HG03469 (cell line): ENCODE measurements around the gene CHRNA4.

Experiments
- ATAC-seq: cut with Tn5 transposase; IDR thresholded peaks from one replicate; pipeline ENCODE4 v1.9.1; 2021; ENCODE audit warnings: mild to moderate bottlenecking, moderate library complexity, moderate number of reproducible peaks; ENCODE audit not compliant: unreplicated experiment

Gene CHRNA4

DNA sequence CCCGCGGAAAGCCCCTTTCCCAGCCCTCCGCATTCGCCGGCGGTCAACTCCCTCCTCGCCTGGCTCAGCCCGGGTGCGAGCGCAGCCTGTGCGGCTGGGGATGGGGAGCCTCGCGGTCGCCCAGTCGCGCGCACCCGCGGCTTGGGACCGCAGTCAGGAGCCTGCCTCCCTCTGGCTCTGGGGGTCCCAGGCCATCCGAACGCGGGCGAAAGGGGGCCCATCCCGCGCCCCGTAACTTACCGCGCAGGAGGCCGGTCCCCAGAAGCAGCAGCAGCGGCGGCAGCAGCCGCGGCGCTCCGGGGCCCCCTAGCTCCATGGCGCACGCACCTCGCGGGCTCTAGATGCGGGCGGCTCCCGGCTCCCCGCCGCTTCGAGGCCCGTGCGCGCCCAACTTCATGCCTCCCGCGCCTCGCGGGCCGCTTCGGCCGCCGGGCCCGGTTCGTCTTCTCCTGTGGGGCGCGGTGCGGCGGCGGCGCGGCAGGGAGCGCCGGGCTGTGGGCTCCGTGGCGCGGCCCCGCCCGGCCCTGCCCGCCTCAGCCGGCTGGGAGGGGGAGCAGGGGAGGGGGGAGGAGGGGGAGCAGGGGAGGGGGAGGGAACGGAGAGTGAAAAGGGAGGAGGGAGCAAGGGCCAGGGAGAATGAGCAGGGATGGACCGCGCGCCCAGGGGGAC is at the start of gene CHRNA4:
Gene CHRNA4, minus strand, starts transcription at position 500 of the 669 bp plus-strand sequence. Its CDS starts 184 bp downstream, at position 316.
- no peak for ATAC-seq

- no peak for ATAC-seq
Observed at GRCh38 chr20:63409834-63410435, 48.8 kb upstream of the CHRNA4 start.

GRCh38 chr20:63409066-63409833 is 48.1 kb upstream of the CHRNA4 start:
- no peak for ATAC-seq

GRCh38 chr20:63408684-63409046 is 47.5 kb upstream of the CHRNA4 start:
- ATAC-seq, result no peak

- no peak for ATAC-seq
Observed at GRCh38 chr20:63407928-63408683, 47.0 kb upstream of the CHRNA4 start.

- ATAC-seq, result no peak
Observed at GRCh38 chr20:63406617-63407245, 45.6 kb upstream of the CHRNA4 start.

DNA sequence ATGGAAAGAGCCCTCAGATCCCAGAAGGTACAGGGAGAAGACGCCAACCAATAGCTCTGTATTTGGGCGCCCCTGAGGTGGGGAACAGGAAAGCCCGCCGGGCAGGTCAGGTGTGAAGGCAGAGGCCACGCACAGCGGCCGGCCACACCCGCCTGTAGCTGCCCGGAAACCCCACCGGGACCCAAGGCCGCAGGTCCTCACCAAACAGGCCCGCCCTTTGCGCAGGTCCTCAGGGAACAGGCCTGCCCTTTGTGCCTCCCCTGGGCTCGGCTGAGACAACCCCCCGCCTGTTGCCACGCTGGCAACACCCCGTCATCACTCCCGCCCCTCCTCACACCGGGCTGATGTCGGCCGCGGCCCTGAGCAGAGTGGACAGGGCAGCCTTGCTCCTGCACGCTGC is 44.9 kb upstream of the CHRNA4 start:
- no peak for ATAC-seq

GRCh38 chr20:63405102-63405730 is 44.1 kb upstream of the CHRNA4 start:
- ATAC-seq, result no peak

DNA sequence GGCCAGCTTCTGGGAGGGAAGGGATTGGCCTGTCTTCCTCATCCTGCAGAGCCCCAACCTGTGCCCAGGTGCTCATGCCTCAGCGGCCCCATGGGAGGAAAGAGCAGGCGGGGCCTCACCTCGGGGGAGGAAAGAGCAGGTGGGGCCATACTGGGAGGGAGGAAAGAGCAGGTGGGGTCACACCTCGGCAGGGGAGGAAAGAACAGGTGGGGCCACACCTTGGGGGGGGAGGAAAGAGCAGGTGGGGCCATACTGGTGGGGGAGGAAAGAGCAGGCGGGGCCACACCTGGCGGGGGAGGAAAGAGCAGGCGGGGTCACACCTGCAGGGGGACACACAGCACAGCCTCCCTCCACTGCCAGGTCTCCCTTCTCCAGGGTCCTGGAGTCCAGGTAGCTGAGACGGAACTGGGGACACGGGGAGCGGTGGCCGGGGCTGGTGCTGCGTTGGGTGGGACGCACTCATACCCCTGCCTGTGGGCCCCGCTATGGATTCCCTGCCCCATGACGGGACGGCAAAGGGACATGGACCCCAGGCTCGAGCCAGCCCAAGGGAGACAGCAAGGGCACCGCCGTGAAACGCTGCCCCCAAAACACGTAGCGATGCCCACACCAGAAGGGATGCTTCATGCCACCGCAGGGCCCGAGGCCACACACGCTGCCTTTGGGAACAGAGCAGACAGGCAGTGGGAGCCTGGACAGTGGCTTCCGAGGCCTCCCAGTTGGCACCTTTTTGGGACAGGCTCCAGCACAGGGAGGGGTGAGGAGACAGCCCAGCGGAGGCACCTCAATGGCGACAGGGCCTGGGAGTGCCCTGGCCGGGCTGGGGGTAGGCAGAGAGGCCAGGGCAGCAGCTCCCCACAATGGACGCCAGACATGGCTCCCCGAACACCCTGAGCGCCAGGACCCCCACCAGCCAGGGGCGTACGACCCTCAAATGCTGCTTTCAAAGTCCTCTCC is 43.3 kb upstream of the CHRNA4 start:
- ATAC-seq, result no peak

- ATAC-seq, result no peak
Observed at GRCh38 chr20:63403403-63404105, 42.4 kb upstream of the CHRNA4 start.

- no peak for ATAC-seq
Observed at GRCh38 chr20:63402860-63403220, 41.7 kb upstream of the CHRNA4 start.

DNA sequence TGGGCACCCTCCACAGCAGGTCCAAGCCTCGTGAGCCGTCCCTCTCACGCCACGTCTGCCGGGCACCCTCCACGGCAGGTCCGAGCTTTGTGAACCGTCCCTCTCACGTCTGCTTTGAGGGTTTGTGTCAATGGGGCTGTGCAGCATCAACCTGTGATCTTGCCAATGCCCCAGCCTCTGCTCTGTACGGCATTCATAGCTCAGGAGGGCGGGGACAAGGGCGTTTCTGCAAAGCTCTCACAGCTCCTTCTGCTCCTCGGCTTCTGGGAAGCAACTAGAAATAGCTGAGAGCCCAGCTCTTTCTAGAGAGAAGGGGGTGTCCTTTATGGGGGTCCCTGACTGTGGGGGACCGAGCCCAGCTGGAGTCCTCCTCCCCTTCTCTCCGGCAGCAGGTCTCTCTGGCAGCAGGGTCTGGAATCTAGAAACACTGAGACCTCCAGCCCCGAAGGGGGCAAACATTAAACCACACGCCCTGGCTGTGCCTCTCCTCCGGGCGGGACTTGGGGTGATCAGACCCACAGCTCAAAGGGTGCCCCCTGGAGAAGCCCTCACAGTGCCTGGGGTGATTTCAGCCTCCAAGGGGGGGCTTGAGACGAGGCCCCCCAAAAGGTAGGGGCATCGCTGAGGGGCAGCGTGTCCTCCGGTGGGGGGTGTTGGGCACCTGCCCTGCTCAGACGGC is 41.2 kb upstream of the CHRNA4 start:
- no peak for ATAC-seq

GRCh38 chr20:63401384-63402110 is 40.4 kb upstream of the CHRNA4 start:
- no peak for ATAC-seq

DNA sequence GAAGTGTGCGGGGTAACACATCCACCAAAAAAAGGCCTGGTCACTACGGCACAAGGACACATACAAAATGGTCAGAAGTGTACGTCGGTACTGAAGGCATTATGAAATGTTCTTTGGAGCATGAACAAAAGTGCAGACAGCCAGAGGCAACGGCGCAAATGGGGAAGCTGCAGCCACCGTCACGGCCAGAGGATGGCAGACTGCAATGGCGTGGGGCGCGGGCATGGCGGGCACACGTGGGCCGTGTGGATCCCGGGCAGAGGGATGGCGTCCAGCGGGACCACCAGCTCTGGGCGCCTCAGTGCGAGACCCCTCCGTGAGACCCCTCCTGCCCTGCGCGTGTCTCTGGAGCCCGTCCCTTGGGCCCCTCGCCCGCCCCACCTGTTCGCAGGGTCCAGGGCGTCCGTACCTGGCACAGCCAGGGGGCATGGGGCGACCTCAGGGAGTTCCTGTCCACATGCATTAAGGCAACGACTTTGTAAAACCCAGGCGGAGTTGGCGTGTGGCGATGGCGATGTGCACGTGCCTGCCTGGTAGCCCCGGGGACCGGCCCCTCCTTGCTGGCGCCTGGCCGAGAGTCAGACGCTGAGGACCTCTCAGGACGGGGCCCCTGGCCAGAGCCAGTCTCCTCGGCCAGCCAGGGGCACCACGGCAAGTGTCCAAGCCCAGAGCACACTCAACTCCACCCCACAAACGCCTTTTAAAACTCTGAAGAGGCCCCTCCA is 39.5 kb upstream of the CHRNA4 start:
- ATAC-seq, result no peak

GRCh38 chr20:63399596-63400375 is 38.6 kb upstream of the CHRNA4 start:
- no peak for ATAC-seq
